MM.1S (cell line): ENCODE data around the gene TRAFD1.

Source experiments
- EZH2 ChIP-seq: fragments of 300-600 bp; sonication (generic); optimal IDR thresholded peaks from 2 replicates; pipeline ENCODE3; 2017; ENCODE audit warnings: low read depth, mild to moderate bottlenecking, antibody characterized with exemption, low read length, mixed read lengths
- TF ChIP-seq, protein P1 (sequence below): fragments of 300-600 bp; sonication (generic); IDR thresholded peaks from 2 replicates; pipeline ENCODE4 v1.5.1; 2016; ENCODE audit warnings: antibody characterized with exemption, low read length, mixed read lengths

DNA sequence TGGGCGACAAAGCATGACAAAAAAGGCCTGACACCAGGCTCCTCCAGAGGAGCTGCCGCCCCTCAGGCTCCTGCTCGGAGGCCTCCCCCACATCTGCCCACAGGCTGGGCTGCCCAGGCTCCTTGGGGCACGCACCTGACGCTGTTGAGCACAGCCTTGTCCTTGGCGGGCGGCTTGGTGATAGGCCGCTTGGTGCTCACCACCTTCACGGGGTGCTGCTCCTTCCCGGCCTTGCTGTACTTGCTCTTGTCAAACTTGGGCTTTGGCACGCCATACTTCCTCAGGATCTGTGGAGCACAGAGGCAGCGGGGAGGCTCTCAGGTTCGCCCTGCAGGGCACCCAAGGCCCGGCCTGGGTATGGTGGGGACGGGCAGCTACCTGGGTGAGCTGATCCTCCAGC lies 53.4 kb downstream of the TRAFD1 start:
- TF ChIP-seq, protein P1, sequence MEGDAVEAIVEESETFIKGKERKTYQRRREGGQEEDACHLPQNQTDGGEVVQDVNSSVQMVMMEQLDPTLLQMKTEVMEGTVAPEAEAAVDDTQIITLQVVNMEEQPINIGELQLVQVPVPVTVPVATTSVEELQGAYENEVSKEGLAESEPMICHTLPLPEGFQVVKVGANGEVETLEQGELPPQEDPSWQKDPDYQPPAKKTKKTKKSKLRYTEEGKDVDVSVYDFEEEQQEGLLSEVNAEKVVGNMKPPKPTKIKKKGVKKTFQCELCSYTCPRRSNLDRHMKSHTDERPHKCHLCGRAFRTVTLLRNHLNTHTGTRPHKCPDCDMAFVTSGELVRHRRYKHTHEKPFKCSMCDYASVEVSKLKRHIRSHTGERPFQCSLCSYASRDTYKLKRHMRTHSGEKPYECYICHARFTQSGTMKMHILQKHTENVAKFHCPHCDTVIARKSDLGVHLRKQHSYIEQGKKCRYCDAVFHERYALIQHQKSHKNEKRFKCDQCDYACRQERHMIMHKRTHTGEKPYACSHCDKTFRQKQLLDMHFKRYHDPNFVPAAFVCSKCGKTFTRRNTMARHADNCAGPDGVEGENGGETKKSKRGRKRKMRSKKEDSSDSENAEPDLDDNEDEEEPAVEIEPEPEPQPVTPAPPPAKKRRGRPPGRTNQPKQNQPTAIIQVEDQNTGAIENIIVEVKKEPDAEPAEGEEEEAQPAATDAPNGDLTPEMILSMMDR, result no peak
- TF ChIP-seq EZH2, result no peak
